HG03060 (cell line): Measurements from ENCODE around the gene PRKAG3.

ENCODE experiments used
- ATAC-seq: cut with Tn5 transposase; IDR thresholded peaks from one replicate; pipeline ENCODE4 v1.9.1; 2021; ENCODE audit warnings: low read depth, moderate number of reproducible peaks; ENCODE audit not compliant: unreplicated experiment

Gene PRKAG3

DNA sequence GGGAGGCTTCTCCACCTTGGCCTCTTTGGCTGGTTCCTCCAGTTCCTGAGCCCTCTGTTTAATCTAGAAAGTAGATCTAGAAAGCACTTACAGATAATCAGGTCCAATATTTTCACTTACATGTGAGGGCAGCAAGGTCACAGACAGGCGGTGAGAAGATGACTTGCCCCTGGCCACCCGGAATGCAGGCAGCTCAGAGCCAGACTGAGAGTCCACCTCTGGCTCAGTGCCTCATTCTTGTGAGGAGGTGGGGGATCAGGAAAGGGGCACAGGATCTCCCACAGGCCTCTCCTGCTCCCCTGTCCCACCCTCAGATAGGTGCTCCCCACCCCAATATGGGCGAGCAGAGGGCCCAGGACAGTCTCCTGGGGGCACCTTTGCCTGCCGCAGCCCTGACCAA lies 33.8 kb upstream of the PRKAG3 start:
- no peak for ATAC-seq

DNA sequence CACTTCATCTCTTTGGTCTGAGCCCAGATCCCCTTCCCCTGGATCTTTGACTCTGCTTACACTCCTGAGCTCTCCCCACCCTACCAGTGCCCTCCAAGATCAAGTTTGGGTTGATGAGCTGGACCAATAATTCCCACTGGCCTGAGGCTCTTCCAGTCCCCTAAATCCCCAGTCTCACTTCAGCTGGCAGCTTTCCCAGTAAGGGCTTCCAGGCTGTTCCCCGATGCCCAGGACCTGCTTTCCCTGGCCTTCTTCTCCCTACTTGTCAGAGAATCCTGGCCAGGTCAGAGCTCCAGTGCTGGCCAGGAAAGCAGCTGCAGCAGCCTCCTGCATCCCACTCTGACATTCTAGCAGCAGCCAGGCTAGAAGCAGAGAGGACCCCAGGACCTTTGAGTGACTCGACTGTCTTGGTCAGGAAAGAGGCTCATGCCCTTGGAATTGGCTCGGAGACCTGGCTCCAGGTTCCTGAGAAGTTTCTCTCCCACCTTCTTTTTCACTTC lies 31.5 kb upstream of the PRKAG3 start:
- ATAC-seq, result no peak

DNA sequence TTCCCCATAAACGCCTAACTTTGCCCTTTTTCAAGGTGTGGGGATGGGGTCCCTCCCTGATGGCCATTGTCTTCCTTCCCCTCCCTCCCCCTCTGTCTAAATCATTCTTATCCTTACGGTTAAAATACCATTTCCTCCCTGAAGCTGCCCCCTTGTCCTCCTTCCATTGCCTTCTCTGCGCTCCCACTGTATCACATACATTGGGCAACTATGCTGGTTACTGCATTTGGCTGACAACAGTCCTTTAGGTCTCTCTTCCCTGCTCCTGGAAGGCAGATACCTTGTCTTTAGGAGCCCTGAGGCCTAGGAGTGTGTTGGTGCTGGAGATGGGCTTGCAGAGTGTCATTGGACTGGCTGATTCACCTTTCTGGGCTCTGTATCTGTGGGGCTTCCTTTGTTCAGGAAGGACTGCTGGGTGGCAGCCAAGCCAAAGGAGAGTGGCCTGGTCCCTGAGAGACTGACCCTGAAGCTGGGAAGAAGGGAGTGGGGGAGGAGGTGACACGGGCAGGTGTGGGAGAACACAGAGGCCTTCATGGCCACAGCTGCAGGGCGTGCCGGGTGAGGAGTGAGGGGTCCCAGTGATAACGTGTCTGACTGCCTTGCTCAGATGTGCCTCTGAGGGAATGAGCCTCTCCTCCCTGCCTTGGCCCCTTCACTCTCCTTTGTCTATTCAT lies 30.2 kb upstream of the PRKAG3 start:
- no peak for ATAC-seq

DNA sequence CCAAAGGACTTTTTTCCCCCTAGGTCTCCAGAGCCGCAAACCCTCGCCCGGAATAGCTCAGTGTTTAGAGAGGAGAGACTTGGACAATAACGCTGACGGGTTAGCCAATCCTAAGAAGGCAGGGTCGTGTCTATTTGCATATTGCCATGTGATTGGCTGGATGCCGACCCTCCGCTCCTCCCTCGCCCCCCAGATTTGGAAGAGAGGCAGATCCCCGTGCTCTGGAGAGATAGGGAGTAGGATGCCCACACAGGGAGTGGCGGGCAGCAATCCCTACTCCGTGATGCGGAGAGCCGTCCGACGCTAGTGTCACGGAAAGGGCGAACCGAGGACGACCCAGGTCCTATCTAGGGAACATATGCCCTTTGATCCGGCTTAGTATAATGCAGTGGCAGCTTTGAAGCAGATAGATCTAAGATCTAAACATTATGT lies 29.4 kb upstream of the PRKAG3 start:
- ATAC-seq, result no peak

DNA sequence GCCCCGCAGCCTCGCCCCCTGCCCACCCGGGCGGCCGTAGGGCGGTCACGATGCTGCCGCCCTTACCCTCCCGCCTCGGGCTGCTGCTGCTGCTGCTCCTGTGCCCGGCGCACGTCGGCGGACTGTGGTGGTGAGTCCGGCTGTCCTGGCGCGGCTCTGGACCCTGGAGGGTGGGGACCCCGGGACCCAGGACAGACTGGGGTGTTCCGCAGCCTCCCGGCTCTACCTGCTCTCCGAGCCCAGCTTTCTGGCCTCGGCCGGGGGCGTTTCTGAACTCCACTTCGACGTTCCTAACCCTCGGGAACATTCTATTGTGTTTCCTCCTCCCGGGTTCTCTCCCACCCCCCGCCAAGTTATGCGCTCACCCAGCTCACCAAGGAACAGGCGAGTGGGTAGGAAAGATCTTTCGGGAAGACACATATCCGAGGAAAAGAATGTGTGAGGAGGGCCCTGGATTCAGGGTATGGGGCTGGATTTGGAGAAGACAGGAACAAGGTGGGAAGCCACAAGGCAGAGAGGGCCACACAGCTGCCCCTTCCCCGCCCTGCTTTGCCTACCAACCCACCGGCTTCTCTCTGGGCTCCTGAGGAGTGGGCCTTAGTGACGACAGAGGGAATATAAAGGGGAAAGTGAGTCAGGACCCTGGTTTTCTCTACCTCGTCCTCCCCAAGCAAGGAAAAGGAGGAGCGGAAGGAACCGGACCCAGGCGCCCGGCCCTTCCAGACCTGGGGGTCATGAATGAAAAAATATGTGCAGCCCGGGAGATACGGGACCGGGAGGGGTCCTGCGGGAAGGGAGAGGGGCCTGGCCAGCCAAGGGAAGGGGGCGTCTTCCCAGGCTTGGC lies 28.6 kb upstream of the PRKAG3 start:
- ATAC-seq, result no peak

DNA sequence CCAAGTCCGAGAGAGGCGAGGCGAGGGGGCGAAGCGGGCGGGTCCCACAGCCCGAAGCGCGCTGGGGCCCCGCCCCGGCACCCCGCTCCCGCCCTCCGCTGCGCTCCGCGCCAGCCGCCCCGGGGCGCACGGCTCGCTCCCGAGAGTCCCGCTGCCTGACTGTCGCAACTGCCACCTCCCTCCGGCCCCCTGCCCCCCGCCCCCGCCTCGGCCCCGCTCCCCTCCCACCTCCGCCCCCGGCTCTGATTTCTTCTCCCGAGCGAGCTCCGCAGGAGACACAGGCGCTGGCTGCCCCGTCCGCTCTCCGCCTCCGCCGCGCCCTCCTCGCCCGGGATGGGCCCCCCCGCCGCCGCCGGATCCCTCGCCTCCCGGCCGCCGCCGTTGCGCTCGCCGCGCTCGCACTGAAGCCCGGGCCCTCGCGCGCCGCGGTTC lies 28.0 kb upstream of the PRKAG3 start, which contains the start of gene WNT6:
TSS of gene WNT6 (plus strand) at position 250 of the 432 bp plus-strand sequence. CDS start 233 bp downstream, outside the sequence.
- no peak for ATAC-seq

DNA sequence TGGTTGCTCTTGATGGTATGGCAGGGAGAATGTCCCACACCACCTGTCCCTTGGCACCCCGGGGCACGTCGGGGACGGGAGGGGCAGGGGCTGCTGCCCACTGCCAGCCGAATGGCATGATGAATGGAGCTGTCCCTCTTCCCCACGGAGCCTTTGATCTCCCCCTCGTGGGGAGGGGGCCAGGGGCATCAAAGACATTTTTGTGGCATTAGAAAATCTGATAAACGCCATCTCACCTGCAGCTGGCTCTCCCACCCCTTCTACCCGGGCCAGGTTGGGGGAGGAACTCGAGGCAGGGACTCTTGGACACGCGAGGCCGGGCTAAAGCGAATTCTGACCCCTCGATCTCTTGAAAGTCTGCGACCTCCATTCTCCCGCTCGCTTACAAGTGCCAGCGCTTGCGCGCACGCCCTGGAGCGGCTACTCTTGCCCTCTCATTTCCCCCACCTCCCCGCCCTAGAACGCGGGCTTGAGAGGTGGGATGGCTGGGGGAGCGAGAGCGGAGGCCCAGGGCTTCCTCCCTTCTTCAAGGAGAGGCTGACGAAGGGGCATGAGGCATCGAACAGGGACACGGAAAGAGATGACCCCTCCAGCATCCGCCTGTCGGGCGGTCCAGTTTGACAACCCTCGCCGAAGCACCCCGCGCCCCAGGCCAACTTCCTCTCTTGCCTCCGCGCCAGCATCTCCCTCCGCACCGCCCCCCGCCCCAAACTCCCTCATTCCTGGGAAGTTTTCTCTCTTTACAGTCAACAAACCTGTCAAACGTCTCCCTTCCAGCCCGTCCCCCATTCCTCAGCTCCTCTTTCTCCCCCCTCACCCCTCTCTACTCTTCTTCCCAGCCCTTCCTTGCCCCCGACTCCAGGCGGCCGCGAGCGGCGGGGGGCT lies 27.3 kb upstream of the PRKAG3 start:
- no peak for ATAC-seq

DNA sequence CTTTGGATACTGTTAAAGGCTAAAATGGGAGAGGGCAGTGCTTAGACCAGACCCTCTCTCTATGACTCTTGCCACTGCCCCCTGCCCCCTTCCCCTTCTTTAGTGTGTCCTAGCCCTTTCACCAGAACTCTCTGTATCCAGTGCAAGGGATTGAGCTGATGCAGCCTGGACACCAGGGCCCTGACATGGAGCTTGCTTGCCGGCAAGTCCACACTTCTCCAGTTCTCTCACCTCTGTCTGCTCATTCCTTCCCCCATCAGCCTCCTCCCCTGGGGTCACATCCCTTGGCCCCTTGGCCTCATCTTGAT lies 26.5 kb upstream of the PRKAG3 start:
- ATAC-seq, result no peak

DNA sequence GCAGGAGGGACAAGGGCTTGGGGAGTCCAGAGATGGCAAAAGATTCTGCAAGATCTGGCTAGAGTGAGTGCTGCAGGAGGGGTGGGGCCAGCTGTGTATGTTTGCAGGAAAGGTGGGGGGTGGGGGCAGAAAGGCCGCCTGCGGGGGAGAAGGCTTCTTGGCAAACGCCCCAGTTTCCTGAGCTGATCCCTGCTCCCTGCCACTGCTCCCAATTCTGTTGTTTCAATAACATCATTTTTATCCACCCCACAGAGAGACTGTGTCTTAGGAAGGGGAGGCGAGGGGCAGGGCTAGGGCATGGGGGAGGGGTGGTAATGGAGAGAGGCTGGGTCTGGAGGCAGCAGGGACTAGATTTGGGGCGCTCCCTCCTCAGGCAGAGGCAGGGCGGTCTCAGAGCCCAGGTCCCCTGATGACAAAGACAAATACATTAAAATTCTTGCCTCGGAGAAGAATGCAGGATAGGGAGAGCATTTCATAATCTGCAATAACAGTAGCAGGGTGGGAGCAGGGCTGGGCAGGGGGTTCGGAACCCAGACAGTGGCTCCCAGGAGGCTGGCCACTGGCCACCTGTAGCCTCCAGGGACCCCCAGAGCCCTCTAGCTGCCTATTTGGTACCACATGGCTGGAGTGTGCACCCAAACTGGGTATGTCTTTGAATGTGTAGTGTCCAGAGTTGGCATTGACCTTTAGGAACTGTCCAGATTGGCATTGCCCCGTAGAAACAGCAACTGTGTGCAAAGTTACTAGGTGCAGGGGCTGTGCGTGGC lies 26.0 kb upstream of the PRKAG3 start:
- no peak for ATAC-seq

DNA sequence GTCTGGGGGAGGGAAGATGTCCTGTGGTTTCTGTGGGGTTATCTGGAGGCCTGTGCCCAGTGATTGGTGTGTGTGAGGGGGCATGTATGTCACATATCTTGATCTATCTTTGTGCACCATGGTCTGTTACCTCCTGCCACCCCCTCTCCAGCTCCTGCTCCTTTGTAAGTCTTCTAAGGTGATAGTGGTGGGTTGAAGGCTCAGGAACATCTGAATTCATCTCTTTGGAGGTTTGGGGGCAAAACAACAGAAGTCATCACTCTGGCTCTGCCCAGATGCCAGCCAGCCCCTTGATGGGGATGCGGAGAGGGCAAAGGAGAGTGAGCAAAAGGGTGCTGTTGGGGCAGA lies 25.3 kb upstream of the PRKAG3 start:
- no peak for ATAC-seq

DNA sequence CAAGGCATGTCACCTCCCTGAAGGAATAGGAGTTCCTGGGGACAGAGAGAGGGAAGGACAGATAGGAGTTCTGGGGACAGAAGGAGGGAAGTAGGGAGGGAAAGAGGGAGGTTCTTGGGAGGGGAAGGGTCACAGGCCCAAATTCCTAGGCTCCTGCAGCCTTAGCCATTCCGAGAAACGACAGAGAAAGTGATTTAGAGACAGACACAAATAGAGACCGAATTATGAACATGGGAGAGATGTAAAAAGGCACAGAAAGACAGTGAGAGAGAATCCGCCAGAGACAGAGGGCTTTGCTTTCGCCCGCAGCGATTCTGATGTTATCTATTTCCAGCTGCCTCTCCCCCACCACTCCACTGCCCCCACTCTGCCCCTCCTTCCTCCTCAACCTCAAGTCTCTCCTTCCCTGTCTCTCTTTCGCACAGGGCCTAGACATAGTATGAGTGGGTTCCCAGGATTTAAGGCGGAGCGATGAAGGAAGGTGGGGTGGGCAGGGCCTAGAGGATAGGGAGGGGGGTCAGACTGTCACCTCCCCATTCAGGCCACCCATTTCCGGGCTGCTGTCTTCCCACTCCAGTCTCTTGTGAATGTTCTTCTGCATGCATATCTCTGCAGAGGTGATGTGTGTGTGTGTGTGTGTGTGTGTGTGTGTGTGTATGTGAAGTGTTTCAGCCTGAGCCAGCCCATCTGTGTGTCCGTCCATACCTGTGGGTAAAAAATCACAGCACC lies 24.7 kb upstream of the PRKAG3 start:
- ATAC-seq, result no peak

DNA sequence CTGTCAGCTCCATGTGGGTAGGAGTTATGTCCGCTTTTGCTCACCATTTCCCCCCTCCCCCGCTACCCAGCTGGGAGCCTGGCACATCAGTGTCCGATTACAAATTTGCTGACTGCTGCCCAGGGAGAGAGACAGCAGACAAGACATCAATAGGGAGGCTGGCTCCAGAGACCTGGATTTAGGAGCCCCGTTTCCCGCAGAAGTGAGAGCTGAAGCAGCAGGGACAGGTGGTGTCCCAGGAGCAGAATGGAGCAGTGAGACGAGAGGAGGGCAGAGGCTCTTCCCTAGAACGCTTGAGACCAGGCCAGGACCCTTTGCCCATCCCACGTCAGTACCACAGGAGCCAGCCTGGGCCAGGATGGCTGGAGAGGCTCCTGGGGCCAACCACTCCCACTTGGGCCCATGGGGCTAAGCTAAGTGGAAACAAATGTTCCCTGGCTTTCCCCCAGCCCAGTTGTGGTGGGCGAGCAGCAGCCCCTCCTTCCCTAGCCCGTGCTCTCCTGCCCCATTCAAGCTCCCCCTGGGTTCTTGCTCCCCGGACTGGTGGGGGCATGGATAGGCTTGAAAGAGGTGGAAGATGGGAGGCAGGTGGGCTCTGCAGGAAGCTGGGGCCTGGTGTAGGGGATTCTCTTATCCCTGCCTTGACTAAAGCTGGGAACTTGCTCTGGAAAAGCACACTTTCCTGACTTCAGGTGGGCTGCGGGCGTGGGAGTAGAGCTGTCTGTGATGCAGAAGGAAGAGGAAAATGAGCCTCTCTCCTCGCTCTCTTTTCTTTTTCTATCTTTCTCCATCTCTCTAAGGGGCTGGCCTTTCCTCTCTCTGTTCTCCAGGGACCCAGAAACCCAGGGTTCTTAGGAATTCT lies 23.9 kb upstream of the PRKAG3 start:
- ATAC-seq, result no peak

DNA sequence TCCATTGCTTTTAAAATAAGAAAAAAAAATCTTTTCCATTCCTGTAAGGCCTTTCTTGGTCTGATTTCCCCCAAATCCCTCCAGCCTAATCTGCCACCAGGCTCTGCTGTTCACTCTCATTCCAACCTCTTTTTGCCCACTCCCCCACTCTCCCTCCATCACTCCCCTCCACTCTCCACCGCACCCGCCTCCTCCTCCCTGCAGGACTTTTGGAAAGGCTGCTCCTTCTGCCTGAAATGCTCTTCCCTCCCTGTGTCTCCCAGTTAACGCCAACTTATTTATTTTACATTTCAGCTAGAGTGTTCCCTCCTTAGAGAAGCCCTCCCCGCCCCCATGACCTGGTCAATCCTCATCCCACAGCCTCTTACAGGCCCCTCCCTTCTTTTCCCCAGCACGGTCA lies 23.3 kb upstream of the PRKAG3 start:
- ATAC-seq, result no peak

DNA sequence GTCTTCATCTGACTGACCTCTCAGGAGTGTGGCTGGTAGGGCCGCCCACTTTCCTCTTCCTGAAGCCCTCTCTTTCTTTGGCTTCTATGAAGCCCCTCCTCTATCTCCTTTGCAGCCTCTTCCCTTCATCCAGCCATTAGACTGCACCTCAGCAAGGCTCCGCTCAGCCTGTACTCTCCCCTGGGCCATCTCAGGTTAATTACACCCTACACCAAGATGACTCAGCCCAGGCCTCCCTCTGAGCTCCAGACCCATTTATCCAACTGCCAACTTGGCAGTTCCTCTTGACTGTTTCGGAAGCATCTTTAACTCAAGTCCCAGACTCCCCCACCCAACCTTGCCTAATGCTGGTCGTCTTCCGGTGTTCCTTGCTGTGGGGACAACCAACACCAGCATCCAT lies 22.2 kb upstream of the PRKAG3 start:
- no peak for ATAC-seq

DNA sequence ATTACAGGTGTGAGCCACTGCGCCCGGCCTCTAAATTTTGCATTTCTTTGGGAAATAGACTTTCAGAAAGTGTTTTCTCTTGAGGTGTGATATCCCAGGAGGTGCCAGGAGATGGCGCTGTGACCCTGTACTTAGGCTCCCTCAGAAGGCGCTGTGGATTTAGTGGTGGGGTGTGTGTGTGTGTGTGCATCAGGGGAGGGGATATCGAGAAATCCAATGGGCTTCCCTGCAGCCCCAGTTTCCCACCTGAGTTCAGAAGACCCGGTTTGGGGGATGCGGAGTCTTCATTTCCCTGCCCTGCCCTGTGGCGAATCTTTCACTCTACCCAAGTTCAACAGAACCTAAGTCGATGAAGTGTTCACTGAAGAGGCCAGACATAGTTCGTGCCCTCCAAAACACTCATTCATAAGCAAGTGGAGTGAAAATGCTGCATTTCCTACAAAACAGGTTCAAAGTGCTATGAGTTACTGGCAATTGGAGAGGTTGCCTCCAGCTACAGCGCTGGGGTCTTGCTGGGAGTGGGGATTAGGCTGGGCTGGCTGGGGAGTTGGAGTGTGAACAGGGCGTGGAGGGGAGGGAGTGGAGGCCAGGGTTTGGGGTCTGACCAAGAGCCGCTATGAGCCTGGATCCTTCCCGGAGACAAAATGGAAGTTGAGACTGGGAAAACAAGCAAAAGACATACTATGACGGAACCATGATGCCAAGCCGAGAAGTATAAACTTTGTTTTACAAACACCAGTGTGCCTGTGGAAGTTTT lies 21.5 kb upstream of the PRKAG3 start:
- no peak for ATAC-seq

DNA sequence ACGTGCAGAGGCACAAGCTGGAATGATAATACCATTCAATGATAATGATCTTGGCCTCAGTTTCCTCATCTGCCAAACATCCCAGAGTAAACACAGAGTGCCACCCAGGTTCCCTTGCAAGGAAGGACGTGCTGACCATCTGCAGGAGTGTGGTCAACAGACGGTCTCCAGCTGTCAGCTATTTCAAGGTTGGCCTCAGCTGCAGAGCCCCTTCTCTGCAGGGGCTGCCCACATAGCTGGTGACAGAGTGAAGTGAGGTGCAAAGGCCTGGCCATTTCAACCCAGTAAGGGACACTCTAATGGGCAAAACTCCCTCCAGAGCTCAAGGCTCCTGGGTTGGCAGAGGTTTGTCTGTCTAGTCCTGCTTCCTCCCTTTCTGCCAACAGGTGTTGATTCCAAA lies 19.7 kb upstream of the PRKAG3 start:
- no peak for ATAC-seq

DNA sequence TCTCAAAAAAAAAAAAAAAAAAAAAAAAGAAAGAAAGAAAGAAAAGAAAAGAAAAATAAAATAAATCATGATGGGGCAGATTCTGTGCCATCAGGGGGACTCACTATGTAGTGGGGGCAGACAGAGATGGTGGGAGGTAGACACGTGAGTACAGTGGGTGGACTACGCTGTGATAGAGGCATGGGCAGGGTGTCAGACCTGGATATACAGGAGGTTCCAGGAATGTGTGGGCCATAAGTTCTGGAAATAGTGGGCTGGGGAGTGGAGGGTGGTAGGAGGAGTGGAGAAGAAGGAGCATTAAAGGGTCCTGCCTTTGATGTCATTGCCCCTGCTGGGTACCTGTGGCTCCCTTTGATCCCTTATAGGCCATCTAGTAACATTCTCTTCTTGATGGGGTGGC lies 19.2 kb upstream of the PRKAG3 start:
- no peak for ATAC-seq

DNA sequence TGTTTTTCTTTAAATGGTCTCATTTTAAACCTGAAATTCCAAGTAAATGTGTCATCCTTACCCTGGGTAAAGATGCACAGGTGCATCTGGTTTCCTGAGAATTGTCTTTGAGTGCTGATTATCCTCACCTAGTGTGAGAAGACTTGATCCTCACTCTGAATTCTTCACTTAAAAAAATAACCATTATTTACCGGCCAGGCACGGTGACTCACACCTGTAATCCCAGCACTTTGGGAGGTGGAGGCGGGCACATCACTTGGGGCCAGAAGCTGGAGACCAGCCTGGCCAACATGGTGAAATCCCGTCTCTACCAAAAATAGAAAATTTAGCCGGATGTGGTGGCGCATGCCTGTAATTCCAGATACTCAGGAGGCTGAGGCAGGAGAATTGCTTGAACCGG lies 18.1 kb upstream of the PRKAG3 start:
- no peak for ATAC-seq
